Measurements from ENCODE around the gene PDK4.
"Not testable (repeated sequence)": the region's sequence is repeated elsewhere in the genome, so short reads cannot be mapped to it uniquely, and the experiment has no call there.

The PDK4 gene

DNA sequence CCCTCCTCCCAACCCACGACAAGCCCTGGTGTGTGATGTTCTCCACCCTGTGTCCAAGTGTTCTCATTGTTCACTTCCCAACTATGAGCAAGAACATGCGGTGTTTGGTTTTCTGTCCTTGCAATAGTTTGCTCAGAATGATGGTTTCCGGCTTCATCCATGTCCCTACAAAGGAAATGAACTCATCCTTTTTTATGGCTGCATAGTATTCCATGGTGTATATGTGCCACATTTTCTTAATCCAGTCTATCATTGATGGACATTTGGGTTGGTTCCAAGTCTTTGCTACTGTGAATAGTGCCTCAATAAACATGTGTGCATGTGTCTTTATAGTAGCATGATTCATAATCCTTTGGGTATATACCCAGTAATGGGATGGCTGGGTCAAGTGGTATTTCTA lies 8.5 kb upstream of the PDK4 start:
- DNase-seq (ENCODE audit: low read depth in 2 of 2): not testable (repeated sequence)

- not testable (repeated sequence) for DNase-seq (ENCODE audit: low read depth in 2 of 2)
Measured at GRCh38 chr7:95604397-95604796, 8.1 kb upstream of the PDK4 start.

DNA sequence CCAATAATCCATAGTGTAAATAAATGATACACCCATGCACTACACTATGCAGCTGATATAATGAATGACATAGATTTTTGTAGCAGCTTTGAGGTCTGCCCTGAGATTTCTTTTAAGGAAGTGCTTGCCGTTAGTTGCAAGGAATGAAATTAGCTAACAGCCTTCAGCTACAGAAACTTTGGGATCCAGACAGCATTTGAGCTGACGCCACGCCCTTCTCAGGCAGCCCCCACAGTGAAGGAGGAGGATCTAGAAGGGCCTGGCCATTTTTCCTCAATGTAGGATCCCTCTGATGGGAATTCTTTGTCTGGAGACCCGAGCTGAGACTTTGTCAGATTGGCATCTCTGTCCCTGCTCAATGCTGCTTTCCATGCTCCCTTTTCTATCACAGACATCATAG lies 6.1 kb upstream of the PDK4 start:
- DNase-seq (ENCODE audit: low read depth in 2 of 2): no peak

DNA sequence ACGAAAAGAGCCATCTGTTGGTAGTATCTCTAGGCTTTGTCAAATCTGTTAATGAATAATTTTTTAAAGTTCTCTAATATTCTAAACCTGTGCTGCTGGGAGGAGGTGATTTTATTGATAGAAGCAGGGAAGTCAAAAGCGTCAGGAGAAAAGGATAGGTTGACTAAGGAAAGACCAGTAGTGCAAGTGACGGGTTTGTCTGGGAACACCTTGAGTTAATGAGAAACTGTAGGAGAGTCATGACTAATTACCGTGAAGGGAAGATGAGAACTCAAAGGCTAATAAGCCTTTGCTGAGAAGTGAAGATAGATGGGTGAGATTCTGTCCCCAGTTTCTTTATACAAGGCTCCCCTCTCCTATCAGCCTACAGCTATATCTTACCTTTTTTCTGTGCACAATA lies 5.0 kb upstream of the PDK4 start:
- no peak for DNase-seq (ENCODE audit: low read depth in 2 of 2)

GRCh38 chr7:95599069-95599468 lies 2.8 kb upstream of the PDK4 start:
- no peak for DNase-seq (ENCODE audit: low read depth in 2 of 2)

DNA sequence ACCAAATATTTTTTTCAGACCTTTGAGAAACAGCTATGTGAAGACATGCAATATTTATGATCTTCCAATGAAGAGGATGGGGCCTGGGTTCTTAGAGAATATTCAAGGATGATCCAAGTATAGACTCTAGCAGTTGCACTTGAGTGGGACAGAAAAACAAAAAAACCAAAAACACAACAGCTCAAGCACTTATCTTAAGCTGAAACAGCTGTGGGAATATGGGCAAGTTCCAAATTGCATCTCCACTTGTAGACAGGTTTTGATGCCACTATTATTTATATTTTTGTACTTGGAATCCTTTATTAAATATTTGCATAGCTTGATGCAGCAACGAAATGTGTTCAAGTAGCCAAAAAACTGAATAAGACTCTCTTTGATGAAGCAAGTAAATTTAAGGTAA lies 2.2 kb upstream of the PDK4 start:
- DNase-seq (ENCODE audit: low read depth in 2 of 2): no peak

- no peak for DNase-seq (ENCODE audit: low read depth in 2 of 2)
Measured at GRCh38 chr7:95595746-95596197, 544 bp downstream of the PDK4 start.

DNA sequence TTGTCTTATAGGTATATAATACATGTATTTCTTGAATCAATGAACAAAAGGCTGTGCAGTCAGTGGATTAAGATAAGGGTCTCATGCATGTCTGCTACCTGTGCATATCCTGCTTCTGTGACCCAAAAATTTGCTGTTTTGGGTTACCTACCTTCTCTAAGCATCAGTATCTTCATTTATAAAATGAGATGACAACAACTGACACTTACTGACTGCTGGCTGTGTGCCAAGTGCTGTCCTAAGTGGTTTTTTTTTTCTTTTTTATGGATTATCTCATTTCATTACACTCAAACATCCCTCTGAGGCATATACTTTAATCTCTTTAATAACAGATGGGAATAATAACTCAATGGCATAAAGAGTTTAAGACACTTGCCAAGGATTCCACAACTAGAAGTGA lies 2.1 kb downstream of the PDK4 start:
- DNase-seq (ENCODE audit: low read depth in 2 of 2): no peak

- peak in 1 of 2 experiments; percentile 9 for DNase-seq (ENCODE audit: low read depth in 2 of 2)
Measured at GRCh38 chr7:95593343-95593742, 3.0 kb downstream of the PDK4 start.

GRCh38 chr7:95592570-95592969 lies 3.7 kb downstream of the PDK4 start:
- no peak for DNase-seq (ENCODE audit: low read depth in 2 of 2)

DNA sequence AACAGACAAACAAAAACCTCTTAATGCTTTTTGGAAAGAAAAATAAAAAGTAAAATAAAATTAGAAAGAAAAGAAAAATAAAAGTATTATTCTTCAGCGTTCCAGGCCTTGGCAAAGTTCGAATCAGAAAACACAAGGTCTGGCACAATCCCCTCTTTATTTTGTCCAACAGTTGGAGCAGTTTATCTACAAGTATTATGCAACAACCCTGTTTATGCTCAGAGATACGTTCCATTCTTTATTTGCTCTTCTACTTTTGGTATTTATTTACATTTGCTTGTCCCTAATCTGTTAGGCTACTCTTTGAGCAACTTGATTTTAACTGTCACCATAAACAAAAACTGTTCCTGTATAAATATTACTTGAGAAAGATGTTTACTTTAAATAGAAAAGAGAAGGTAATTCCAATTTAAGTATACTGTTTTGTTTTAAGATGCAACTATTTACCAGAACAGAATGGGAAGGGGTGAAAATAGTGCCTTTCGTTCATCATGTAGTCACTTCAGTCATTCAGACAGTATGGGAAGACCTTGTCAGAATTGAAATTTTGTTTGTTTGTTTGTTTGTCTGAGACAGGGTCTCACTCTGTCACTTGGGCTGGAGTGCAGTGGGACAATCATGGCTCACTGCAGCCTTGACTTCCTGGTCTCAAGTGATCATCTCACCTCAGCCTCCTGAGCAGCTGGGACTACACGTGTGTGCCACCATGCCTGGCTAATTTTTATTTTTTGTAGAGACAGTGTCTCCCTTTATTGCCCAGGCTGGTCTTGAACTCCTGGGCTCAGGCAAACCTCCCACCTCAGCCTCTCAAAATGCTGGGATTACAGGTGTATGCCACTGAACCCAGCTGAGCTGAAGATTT lies 5.7 kb downstream of the PDK4 start:
- no peak for DNase-seq (ENCODE audit: low read depth in 2 of 2)

DNA sequence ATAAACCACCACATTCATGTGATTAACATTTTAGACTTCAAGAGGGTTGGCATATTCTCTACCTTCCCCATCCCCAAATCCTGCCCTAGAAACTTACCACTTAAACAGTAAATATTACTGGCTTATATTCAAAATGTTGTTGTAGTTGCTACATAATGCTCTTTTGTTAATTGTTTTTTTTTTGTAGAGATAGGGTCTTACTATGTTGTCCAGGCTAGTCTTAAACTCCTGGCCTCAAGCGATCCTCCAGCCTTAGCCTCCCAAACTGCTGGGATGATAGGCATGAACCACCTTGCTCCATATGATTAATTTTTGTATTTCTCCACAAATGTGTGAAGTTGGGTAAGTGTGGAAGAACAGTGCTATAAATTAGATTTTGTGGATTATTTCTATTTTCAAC lies 6.5 kb downstream of the PDK4 start:
- DNase-seq (ENCODE audit: low read depth in 2 of 2): no peak

DNA sequence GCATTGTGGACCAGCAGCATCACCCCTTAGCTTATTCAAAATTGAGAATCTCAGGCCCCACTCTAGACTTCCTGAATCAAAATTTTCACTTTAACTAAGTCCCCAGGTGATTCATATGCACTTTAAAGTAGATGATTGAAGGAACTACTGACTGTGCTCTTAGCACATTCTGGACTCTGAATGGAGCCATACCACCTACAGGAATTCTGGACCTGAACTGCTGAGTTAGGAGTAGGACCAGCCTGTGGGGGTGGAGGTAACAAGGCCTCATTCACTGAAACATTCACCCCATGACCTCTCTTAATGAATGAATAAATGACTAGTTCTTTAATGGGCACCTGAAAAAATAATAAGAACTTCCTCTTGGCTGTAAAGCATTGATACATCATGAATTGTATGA lies 7.3 kb downstream of the PDK4 start:
- DNase-seq (ENCODE audit: low read depth in 2 of 2): no peak

DNA sequence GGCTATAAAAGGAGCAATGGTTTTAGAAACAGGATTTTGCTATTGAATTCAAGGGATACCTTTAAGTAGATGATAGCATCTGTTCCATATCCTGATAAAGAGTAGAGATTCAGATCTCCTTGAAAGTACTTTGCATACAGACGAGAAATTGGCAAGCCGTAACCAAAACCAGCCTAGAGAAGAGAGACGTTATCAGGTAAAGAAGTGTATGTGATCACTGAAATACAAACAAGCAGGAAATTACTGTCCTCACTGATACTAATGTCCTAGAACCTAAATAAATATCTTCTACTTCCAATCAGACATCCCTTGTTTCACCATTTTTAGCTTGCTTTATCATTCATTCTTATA lies 9.4 kb downstream of the PDK4 start:
- no peak for DNase-seq (ENCODE audit: low read depth in 2 of 2)

- DNase-seq (ENCODE audit: low read depth in 2 of 2): no peak
Measured at GRCh38 chr7:95585426-95585789, 10.9 kb downstream of the PDK4 start.

- no peak for DNase-seq (ENCODE audit: low read depth in 2 of 2)
Measured at GRCh38 chr7:95584769-95585425, 11.4 kb downstream of the PDK4 start.

- DNase-seq (ENCODE audit: low read depth in 2 of 2): no peak
Measured at GRCh38 chr7:95583834-95584621, 12.3 kb downstream of the PDK4 start.

DNA sequence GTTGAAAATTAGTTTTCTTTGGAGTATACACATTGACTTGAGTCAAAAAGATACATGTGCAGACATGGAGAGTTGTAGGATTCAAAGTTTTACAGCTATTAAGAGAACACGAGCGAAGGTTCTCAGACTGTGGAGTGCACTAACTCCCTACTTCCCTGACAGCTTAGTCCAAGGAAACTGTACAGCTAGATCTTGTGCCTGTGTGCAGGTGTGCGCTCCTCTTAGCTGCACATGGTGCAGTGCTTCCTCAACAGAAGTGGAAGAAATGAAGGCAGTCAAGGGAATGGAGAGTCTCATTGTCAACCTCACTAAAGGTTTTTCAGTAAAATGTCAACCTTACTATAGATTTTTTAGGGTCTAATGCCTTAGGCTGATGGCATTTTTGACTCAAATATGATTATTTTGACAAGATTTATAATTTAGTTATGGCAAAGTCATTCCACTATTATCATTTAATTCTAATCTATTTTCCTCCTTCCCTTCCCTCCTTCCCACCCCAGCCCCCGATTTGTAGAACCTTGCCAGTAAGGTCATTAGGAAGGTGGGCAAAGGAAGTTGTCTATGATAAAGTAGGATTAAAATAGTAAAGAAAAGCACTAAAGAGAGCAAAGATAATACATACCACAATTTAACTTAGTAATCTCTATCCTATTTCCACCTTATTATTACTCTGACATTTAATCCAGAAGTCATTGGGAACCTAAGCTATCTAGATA lies 13.6 kb downstream of the PDK4 start:
- no peak for DNase-seq (ENCODE audit: low read depth in 2 of 2)

GRCh38 chr7:95581467-95581866 lies 14.8 kb downstream of the PDK4 start:
- no peak for DNase-seq (ENCODE audit: low read depth in 2 of 2)

DNA sequence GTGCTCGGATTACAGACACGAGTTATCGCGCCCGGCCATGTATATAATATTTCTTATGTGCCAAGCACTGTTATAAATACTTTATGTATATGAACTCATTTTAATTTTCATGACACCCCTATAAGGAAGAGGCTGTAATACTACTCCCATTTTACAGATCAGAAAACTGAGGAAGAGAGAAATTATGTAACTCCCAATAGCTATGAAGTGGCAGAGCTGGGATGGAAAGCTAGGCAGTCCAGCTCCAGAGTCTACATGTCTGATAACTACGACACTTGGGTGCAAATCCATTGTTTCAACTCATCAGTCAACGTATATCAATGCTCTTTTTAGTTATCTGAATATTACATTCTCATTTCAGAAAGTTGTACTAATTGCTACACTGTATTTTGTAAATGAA lies 17.0 kb downstream of the PDK4 start:
- no peak for DNase-seq (ENCODE audit: low read depth in 2 of 2)

GRCh38 chr7:95578299-95578855 lies 17.9 kb downstream of the PDK4 start:
- DNase-seq (ENCODE audit: low read depth in 2 of 2): no peak

DNA sequence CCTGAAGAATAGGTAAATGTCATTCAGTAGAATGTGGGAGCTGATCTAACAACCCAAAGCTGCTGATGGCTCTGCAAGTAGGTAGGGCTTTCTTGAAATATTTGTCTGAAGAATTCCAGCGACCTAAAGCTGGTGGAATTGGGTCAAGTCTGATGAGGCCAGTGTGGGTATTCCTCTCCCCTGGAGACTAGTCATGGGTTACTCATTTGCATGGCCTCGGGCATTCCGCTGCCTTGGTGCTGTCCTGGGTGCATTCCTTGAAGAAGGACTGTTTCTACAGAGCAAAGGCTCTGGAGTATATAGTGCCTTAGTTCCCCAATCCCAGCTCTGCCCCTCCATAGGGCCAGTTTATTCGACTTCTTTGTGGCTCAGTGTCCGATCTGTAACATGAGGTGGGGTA lies 19.2 kb downstream of the PDK4 start:
- no peak for DNase-seq (ENCODE audit: low read depth in 2 of 2)

Data from fibroblast of skin of left quadriceps (primary cell).